Measurements from ENCODE around the gene HMG20A. TPM values are rescaled to one million over a fixed set of nuclear protein-coding genes. Genes with fewer than 3 reads are reported as not detected.

The HMG20A gene
- total RNA-seq, 1 experiment from 2014 or later, result 60.2 TPM

GRCh38 chr15:77493324-77493907 is 72.7 kb downstream of the HMG20A start:
- Histone ChIP-seq H3K4me1 (ENCODE audit: insufficient read depth, low read length) (peaks cover 19% of the 10 kb centered on the region; the same call in 1 of the 2 replicates), H4K20me1 (ENCODE audit: control insufficient read depth, insufficient read depth, insufficient read length) (no peaks in the 10 kb centered on the region), H3K23me2 (ENCODE audit: insufficient read length, low read depth, low read length, poor library complexity, severe bottlenecking) (no peaks in the 10 kb centered on the region), H2BK20ac (ENCODE audit: low read depth, low read length, poor library complexity, severe bottlenecking) (no peak overlapping the region), H3K27ac (ENCODE audit: insufficient read length, low read depth, low read length) (no peak overlapping the region), H2BK15ac (ENCODE audit: low read depth, low read length) (no peak overlapping the region), H3K4me2 (ENCODE audit: insufficient read depth, insufficient read length, low read length) (no peak overlapping the region), H3K79me2 (ENCODE audit: insufficient read depth, low read length) (no peaks in the 10 kb centered on the region), H3K79me1 (ENCODE audit: insufficient read depth, low read depth, low read length, poor library complexity, severe bottlenecking) (no peaks in the 10 kb centered on the region), H3K18ac (ENCODE audit: insufficient read length, low read depth, low read length) (no peak overlapping the region), H4K5ac (ENCODE audit: insufficient read length, low read depth, low read length) (no peak overlapping the region), H3K27me3 (ENCODE audit: insufficient read depth, low read length) (no peaks in the 10 kb centered on the region), H3K14ac (ENCODE audit: insufficient read depth, low read length) (no peak overlapping the region), H2AFZ (ENCODE audit: low read length) (no peak overlapping the region), H3T11ph (ENCODE audit: low read length) (no peak overlapping the region), H2BK120ac (ENCODE audit: low read depth, low read length, poor library complexity, severe bottlenecking) (no peak overlapping the region), H3K9me3 (ENCODE audit: control insufficient read depth, low read depth, low read length) (no peaks in the 10 kb centered on the region), H2BK5ac (ENCODE audit: insufficient read length, low read length) (no peak overlapping the region), H3K23ac (ENCODE audit: insufficient read length, low read depth, low read length) (no peak overlapping the region), H3K4ac (ENCODE audit: low read depth, low read length) (no peak overlapping the region), H3K56ac (ENCODE audit: insufficient read length, low read depth, low read length) (no peak overlapping the region), H2BK12ac (ENCODE audit: insufficient read length, low read depth, low read length) (no peak overlapping the region), H4K8ac (replicated peaks; ENCODE audit: insufficient read length, low read depth, low read length) (no peak overlapping the region), H4K91ac (ENCODE audit: insufficient read length, low read depth, low read length) (no peak overlapping the region), H2AK5ac (ENCODE audit: insufficient read length, low read length) (no peak overlapping the region), H3K9ac (ENCODE audit: extremely low read depth, insufficient read length, low read length) (no peak overlapping the region)
- Mint-ChIP-seq H3K27me3 (ENCODE audit: low read depth) (no peaks in the 10 kb centered on the region), H3K36me3 (ENCODE audit: insufficient read depth in 1 of 3, low read depth in 3 of 3) (peaks cover 0 to 4% (median 2%) of the 10 kb centered on the region in 3 experiments; a peak in 3 of 7 replicates), H3K27ac (peak overlapping the region in 1 of 3 experiments; percentile 21; a peak in 2 of 7 replicates), H3K9me3 (no peaks in the 10 kb centered on the region), H3K4me3 (no peak overlapping the region), H3K4me1 (peaks cover 39 to 40% of the 10 kb centered on the region in 2 experiments)
- no CpG with 5 or more reads among the region's 3 CpGs for whole genome bisulfite sequencing (ENCODE audit: extremely low coverage, insufficient read length, low lambda C conversion rate)
- TF ChIP-seq CTCF (conservative IDR thresholded peaks at IDR 0.05), result no peak
- DNase-seq, result no peak

Data from H9 (cell line).